ENCODE data around the gene MFF.
"Not testable (repeated sequence)": the region's sequence is repeated elsewhere in the genome, so short reads cannot be mapped to it uniquely, and the experiment has no call there.

The MFF gene

GRCh38 chr2:227348324-227348723 lies 23.3 kb downstream of the MFF start:
- no peak for DNase-seq (ENCODE audit: low read depth)
- TF ChIP-seq CTCF (conservative IDR thresholded peaks at IDR 0.05; ENCODE audit: low read depth, low read length): no peak
- H3K4me3 ChIP-seq (ENCODE audit: low read length): no peak overlapping the region

DNA sequence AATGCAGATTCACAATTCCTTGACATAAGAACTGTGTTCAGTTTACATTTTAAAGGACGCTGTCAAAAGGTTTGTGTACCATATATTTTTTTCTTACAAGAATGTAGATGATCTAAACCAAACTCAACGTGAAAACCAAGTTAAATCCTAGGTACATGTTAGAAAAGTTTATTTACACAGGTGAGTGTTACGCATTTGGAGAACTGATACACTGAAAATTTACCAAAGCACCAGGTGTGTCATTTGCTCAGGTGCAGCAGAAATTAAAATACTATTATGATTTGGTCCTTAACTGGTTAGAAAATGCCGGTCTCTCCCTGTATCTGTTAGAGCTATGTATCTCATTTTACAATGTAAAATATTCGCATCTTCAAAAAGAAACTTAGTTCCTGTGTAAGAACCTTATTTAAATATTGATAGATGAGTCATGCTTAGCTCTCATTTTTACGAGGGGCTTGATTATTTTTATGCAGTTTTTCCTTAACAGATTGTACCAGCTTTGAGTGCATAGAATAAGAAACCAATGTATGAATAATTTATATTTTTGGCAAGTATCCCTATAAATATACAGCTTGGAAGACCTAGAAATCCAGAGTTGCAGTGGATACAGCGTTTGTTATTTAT lies 25.1 kb downstream of the MFF start:
- TF ChIP-seq CTCF (conservative IDR thresholded peaks at IDR 0.05; ENCODE audit: low read depth, low read length): no peak
- no peak for DNase-seq (ENCODE audit: low read depth)
- no peak overlapping the region for H3K4me3 ChIP-seq (ENCODE audit: low read length)

GRCh38 chr2:227351639-227352038 lies 26.6 kb downstream of the MFF start:
- TF ChIP-seq CTCF (conservative IDR thresholded peaks at IDR 0.05; ENCODE audit: low read depth, low read length): no peak
- DNase-seq (ENCODE audit: low read depth): no peak
- no peak overlapping the region for H3K4me3 ChIP-seq (ENCODE audit: low read length)

GRCh38 chr2:227360351-227360750 lies 35.3 kb downstream of the MFF start:
- H3K4me3 ChIP-seq (ENCODE audit: low read length): no peak overlapping the region
- TF ChIP-seq CTCF (conservative IDR thresholded peaks at IDR 0.05; ENCODE audit: low read depth, low read length): no peak
- DNase-seq (ENCODE audit: low read depth): no peak

DNA sequence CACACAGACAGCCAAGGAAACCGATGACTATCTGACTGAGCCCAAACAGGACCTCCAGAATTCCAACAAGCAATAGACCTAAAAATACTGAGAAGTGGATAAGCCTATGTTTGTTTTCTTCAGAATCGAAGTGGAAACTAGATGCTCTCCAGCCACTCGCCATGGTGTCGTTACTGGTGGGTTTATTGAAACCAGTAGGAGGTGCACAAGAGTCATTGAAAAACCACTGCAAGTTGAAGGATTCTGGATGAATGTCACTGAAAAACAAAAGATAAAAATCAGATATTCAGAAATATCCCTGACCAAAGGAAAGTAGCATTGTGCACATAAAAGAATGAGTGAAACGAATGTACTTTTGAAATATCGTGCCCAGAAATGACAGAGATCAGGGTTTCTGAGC lies 38.7 kb downstream of the MFF start:
- DNase-seq (ENCODE audit: low read depth): no peak
- TF ChIP-seq CTCF (conservative IDR thresholded peaks at IDR 0.05; ENCODE audit: low read depth, low read length): peak; percentile 30
- H3K4me3 ChIP-seq (ENCODE audit: low read length): no peak overlapping the region

DNA sequence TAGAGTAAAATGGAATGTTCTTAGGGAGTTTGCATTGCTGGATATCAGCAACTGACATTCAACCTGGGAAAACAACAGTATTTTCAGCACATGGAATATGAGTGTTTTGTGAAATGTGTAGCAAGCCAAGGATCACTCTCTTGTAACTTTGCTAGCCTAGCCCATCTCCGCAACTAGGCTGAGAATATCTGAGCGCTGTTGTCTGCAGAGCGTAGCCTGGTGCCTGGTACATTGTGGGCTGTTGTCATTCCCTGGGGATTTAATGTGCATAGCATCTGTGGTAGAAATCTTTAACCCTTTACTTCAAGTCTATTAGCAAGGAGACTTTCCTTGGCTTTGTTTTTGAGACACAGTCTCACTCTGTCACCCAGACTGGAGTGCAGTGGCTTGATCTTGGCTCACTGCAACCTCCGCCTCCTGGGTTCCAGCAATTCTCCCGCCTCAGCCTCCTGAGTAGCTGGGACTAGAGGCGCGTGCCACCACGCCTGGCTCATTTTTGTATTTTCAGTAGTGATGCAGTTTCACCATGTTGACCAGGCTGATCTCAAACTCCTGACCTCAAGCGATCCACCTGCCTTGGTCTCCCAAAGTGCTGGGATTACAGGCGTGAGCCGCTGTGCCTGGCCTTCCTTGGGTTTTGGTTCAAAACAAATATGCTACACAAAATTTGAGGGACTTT lies 39.7 kb downstream of the MFF start:
- not testable (repeated sequence) for H3K4me3 ChIP-seq (ENCODE audit: low read length)
- peak; percentile 81 for DNase-seq (ENCODE audit: low read depth)

GRCh38 chr2:227365833-227366232 lies 40.8 kb downstream of the MFF start:
- no peak overlapping the region for H3K4me3 ChIP-seq (ENCODE audit: low read length)
- DNase-seq (ENCODE audit: low read depth): peak; percentile 71
- no peak for TF ChIP-seq CTCF (conservative IDR thresholded peaks at IDR 0.05; ENCODE audit: low read depth, low read length)

Measured in retinal pigment epithelial cell (primary cell).